GM19455 (cell line): ENCODE measurements around the gene TKT.

Experiments used
- ATAC-seq: cut with Tn5 transposase; IDR thresholded peaks from one replicate; pipeline ENCODE4 v1.9.1; 2021; ENCODE audit not compliant: unreplicated experiment

TKT gene

GRCh38 chr3:53225651-53226050, 30.2 kb downstream of the TKT start:
- ATAC-seq = no peak

GRCh38 chr3:53225181-53225580, 30.6 kb downstream of the TKT start:
- ATAC-seq = no peak

- ATAC-seq = no peak
Observed at GRCh38 chr3:53224536-53224935, 31.3 kb downstream of the TKT start.

GRCh38 chr3:53224026-53224425, 31.8 kb downstream of the TKT start:
- ATAC-seq = no peak

GRCh38 chr3:53223541-53223966, 32.3 kb downstream of the TKT start:
- ATAC-seq = no peak

- ATAC-seq = no peak
Observed at GRCh38 chr3:53223025-53223424, 32.8 kb downstream of the TKT start.

- ATAC-seq = no peak
Observed at GRCh38 chr3:53222183-53222901, 33.5 kb downstream of the TKT start.

- no peak for ATAC-seq
Observed at GRCh38 chr3:53221827-53222182, 34.0 kb downstream of the TKT start.

- ATAC-seq = no peak
Observed at GRCh38 chr3:53221345-53221744, 34.5 kb downstream of the TKT start.

GRCh38 chr3:53219895-53220483, 35.8 kb downstream of the TKT start:
- ATAC-seq = no peak

GRCh38 chr3:53218131-53218530, 37.7 kb downstream of the TKT start:
- no peak for ATAC-seq

GRCh38 chr3:53217175-53217574, 38.6 kb downstream of the TKT start:
- no peak for ATAC-seq

- ATAC-seq = no peak
Observed at GRCh38 chr3:53216723-53217122, 39.1 kb downstream of the TKT start.

- ATAC-seq = no peak
Observed at GRCh38 chr3:53215816-53216215, 40.0 kb downstream of the TKT start.

GRCh38 chr3:53213276-53213675, 42.5 kb downstream of the TKT start:
- no peak for ATAC-seq

- no peak for ATAC-seq
Observed at GRCh38 chr3:53211706-53212702, 43.8 kb downstream of the TKT start.

- no peak for ATAC-seq
Observed at GRCh38 chr3:53202331-53203015, 53.3 kb downstream of the TKT start.

GRCh38 chr3:53200501-53201498, 55.0 kb downstream of the TKT start:
- ATAC-seq = no peak

GRCh38 chr3:53199834-53200233, 56.0 kb downstream of the TKT start:
- no peak for ATAC-seq

GRCh38 chr3:53198996-53199395, 56.8 kb downstream of the TKT start:
- no peak for ATAC-seq
